ENCODE data around the gene CCDC82.
A peak's percentile ranks its signal among the peaks of the same experiment; 100 is the strongest.
"Not testable (repeated sequence)": the region's sequence is repeated elsewhere in the genome, so short reads cannot be mapped to it uniquely, and the experiment has no call there.

The CCDC82 gene

DNA sequence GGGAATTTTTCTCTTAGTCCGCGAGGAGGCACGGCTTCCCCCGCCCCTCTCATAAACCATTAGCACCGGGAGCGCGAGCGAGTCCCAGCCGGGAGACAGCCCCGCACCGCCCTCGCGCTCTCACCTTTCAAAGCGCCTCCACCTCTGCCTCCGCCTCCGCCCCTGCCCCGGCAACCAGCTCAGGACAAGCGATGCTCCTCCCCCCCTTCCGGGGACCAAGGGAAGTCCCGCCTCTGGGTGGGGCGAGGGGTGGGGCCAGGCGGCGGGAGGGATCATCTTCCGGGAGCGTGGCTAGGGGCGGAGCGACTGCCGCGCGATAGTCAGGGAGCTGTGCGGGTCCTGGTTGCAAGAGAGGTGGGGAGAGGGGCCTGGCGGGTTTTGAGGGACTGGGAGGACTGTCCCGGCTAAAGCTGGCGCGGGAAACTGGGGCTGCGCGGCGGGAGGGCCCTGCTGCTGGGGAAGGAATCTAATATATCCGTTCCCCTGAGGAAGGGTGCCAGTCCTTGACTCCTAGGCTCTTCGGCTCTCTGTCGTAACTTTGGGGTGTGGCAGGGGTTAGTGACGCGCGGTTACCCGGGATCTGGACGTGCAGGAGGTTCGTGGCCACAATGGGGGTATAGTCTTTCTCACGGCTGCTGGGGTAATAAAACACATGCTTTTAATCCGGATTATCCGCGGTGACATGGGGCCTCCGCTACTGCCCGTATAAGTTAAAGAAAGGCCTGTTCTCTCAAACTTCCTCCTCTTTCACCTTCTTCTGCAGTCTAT, at the start of gene CCDC82, which contains the start of gene JRKL:
Gene CCDC82 (minus strand): TSS at position 193 of the 768 bp plus-strand sequence. CDS start 5,165 bp downstream, outside the sequence.
Gene JRKL (plus strand): TSS at position 294 of the 768 bp plus-strand sequence. CDS start 637 bp downstream, outside the sequence.
- DNase-seq (ENCODE audit: low read depth) = peak; percentile 97

GRCh38 chr11:96432654-96433053, 42.9 kb upstream of the CCDC82 start:
- DNase-seq (ENCODE audit: low read depth) = not testable (repeated sequence)

- DNase-seq (ENCODE audit: low read depth) = no peak
Measured at GRCh38 chr11:96430668-96431067, 41.0 kb upstream of the CCDC82 start.

DNA sequence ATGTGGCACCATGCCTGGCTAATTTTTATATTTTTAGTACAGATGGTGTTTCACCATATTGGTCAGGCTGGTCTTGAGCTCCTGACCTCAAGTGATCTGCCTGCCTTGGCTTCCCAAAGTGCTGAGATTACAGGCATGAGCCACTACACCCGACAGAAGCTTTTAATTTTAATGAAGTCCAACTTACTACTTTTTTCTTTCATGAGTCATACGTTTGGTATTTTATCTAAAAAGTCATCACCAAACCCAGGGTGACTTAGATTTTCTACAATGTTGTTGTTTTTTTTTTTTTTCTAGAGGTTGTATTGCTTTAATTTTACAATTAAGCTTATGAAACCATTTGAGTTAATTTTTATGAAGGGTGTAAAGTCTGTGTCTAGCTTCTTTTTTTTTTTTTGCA, 35.0 kb upstream of the CCDC82 start:
- no peak for DNase-seq (ENCODE audit: low read depth)

- DNase-seq (ENCODE audit: low read depth) = no peak
Measured at GRCh38 chr11:96413408-96413807, 23.7 kb upstream of the CCDC82 start.

DNA sequence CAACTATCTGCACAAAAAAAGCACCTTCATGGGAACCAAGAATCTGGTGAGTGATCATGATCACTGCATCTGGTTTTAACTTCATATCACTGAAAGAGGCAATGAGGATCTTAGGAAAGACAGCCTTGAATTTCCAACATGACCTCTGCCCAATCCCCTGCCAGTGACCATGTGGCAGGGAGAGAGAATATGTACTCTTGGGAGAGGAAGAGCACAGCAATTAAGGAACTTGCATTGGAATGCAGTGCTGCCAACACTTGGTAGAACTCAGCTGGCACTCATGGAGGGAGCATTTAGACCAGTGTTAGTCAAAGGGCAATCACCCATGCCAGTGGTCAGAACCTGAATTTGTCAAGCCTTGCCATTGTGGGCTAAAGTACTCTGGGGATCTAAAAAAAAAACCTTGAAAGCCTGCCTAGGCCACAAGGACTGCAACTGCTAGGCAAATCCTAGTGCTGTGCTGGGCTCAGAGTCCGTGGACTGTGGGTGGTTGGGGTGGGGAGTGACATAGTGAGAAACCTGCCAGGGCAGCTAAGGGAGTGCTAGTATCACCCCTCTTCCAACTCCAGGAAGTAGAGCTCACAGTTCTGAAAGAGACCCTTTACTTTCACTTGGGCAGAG, 23.2 kb upstream of the CCDC82 start:
- DNase-seq (ENCODE audit: low read depth) = no peak

GRCh38 chr11:96411412-96411811, 21.7 kb upstream of the CCDC82 start:
- DNase-seq (ENCODE audit: low read depth) = not testable (repeated sequence)

DNA sequence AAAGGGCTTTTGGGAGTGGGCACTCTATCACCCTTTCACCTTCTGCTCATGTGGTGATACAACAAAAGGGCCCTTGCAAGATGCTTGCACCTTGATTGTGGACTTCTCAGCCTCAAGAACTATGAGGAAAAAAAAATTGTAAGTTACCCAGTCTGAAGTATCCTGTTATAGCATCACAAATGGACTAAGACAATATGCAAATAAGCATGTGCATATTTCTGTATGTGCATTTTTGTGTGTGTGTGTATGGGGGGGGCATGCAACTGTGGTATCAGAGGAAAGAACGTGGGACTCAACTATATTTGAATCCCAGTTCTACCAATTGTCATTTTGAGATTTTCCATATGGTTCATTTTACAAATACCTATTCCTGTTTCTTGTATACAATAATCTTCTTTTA, 11.0 kb upstream of the CCDC82 start:
- DNase-seq (ENCODE audit: low read depth) = no peak

GRCh38 chr11:96397863-96398262, 8.2 kb upstream of the CCDC82 start:
- no peak for DNase-seq (ENCODE audit: low read depth)

DNA sequence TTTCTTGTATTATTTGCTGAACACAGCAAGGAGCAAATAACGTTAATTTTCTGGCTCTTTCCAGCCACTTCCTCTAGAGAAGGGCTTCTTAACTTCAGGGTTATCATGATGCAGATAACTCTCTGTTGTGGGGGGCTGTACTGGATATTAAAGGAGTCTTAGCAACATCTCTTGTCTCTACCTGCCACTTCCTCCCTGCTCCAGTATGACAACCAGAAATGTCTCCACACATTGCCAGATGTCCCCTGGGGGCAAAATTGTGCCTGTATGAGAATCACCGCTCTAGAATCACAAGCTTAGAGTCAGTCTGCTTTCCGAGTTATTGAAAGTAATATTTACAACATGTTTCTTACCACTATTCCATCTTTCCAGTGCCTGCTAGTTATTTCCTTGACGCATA, 6.9 kb upstream of the CCDC82 start:
- no peak for DNase-seq (ENCODE audit: low read depth)

- DNase-seq (ENCODE audit: low read depth) = no peak
Measured at GRCh38 chr11:96394773-96395172, 5.1 kb upstream of the CCDC82 start.

DNA sequence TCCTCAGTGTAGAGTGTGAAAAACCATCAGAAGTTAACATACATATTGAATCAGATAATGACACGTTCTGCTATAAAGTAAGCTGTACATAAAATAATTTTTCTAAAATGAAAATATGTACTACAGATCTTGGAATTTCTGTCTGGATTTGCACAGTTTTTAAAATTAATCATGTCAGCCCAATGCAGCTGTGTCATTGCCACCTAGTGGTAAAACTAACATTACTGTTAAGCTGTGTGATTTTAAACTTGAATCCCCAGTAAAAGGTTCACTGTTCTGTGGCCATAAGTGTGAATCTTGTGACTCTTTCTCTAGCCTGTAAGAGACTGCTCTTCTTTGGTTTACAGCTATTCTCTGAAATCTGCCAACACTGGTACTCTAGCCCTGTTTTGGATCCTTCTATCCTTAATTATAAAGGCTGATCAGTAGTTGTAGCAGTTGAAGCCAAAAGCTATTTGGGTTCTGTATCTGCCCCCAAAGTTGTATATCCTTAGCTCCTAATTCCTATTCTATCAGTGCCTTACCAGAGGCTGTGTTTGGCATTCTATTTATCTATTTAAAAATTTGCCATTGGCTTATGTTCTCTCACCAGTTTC, 4.1 kb upstream of the CCDC82 start:
- no peak for DNase-seq (ENCODE audit: low read depth)

DNA sequence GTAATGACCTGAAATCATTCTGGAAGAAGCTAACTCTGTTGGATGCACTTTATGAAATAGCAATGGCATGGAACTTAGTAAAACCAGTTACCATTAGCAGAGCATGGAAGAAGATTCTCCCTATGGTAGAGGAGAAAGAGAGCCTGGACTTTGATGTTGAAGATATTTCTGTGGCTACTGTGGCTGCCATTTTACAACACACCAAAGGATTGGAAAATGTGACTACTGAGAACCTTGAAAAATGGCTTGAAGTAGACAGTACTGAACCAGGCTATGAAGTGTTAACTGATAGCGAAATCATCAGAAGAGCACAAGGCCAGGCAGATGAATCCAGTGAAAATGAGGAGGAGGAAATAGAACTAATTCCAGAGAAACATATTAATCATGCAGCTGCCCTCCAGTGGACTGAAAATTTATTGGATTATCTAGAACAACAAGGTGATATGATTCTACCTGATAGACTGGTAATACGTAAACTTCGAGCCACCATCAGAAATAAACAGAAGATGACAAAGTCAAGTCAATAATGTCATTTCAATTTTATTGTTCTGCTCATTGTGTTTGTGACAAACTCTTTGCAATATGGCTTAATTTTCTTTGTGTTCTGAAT, 2.1 kb upstream of the CCDC82 start:
- no peak for DNase-seq (ENCODE audit: low read depth)

DNA sequence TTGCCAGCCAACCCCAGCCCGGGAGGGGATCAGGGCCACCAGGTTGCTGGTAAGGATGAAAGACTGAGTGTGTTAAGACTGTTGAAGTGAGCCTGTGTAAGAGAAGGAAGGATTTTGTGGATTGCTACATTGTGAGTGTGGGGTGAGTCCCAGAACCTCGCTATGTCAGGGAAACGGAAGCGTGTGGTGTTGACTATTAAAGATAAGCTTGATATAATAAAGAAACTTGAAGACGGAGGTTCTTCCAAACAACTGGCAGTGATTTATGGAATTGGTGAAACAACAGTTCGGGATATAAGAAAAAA, 728 bp upstream of the CCDC82 start:
- DNase-seq (ENCODE audit: low read depth) = no peak

GRCh38 chr11:96388891-96389719, 607 bp downstream of the CCDC82 start:
- DNase-seq (ENCODE audit: low read depth) = no peak

- DNase-seq (ENCODE audit: low read depth) = no peak
Measured at GRCh38 chr11:96385187-96385586, 4.5 kb downstream of the CCDC82 start.

- DNase-seq (ENCODE audit: low read depth) = no peak
Measured at GRCh38 chr11:96384156-96384555, 5.6 kb downstream of the CCDC82 start.

- DNase-seq (ENCODE audit: low read depth) = no peak
Measured at GRCh38 chr11:96376796-96377195, 12.9 kb downstream of the CCDC82 start.

- no peak for DNase-seq (ENCODE audit: low read depth)
Measured at GRCh38 chr11:96373826-96374225, 15.9 kb downstream of the CCDC82 start.

- DNase-seq (ENCODE audit: low read depth) = no peak
Measured at GRCh38 chr11:96367342-96367741, 22.4 kb downstream of the CCDC82 start.

DNA sequence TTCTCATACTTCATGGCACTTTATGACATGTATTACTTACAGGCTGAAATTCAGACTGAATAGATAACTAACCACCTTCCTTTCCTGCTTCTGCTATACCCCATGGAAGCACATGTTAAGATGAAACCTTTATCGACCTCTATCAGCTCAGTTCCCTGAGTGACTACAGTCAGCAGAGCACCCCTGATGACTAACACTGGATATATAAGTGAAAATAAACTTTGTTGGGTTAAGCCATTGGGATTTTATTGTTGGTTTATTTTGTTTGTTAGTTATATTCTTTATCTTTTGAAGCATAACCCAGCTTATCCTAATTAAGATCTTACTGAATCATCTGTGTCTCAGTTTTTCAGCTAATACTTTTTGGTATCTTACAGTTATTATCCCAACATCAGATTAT, 23.7 kb downstream of the CCDC82 start:
- DNase-seq (ENCODE audit: low read depth) = no peak

DNA sequence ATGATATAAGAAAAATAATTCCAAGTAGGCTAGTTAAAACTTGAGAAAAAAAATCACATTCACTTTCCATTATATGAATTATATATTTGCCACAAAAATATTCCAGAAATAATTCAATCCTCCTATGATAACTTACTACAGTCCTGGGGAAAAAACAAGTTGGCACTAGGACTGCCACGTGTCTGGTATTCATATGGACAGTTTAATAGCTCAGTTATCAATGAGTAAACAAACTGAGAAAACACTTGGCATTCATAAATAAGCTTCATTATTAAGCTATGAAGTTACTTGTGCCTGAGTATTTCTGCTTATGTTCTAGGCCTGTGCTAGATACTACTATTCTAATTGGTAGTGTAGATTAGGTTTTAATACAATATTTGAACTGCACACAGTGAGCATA, 24.2 kb downstream of the CCDC82 start:
- no peak for DNase-seq (ENCODE audit: low read depth)

Measured in activated T-cell treated with anti-CD3 and anti-CD28 coated beads for 24 hours (primary cell).